ENCODE measurements around the gene ZER1. TPM values are rescaled to one million over a fixed set of nuclear protein-coding genes. Genes with fewer than 3 reads are reported as not detected.
A peak's percentile ranks its signal among the peaks of the same experiment; 100 is the strongest.

Gene ZER1
- total RNA-seq, 2 experiments from 2014 or later: 14.9 to 17.8 TPM

- intact Hi-C loops (cut with micrococcal nuclease): no loop called here
- CTCF ChIA-PET: interaction anchor here (1.0 to 1.5 kb wide), 2 partner anchors 40 to 163 kb away, joined by 3 read pairs; no protein-coding TSS in a partner anchor
Measured at GRCh38 chr9:128765499-128765898, 6.2 kb downstream of the ZER1 start.

GRCh38 chr9:128764361-128764760 is 7.4 kb downstream of the ZER1 start:
- TF ChIP-seq CTCF (IDR thresholded peaks at IDR 0.05): no peak
- H3K36me3 Mint-ChIP-seq (ENCODE audit: low read depth): no peaks in the 10 kb centered on the region
- ATAC-seq (peak; percentile 77), DNase-seq (peak; percentile 36)
- peak overlapping the region; percentile 10 for H3K27ac Mint-ChIP-seq
- no peaks in the 10 kb centered on the region for H3K27me3 Mint-ChIP-seq
- no peak overlapping the region for H3K4me3 Mint-ChIP-seq
- intact Hi-C loops (cut with micrococcal nuclease): no loop called here
- ChIA-PET POLR2A (no interaction called here), CTCF (interaction anchor here (1.0 to 1.5 kb wide), 3 partner anchors 39 to 164 kb away, joined by 3 read pairs; no protein-coding TSS in a partner anchor)
- no peaks in the 10 kb centered on the region for H3K9me3 Mint-ChIP-seq
- H3K4me1 Mint-ChIP-seq (ENCODE audit: low read depth): peaks cover 11% of the 10 kb centered on the region

More at GRCh38 chr9:128765499-128765898, 6.2 kb downstream of the ZER1 start:
- H3K36me3 Mint-ChIP-seq (ENCODE audit: low read depth): no peaks in the 10 kb centered on the region
- POLR2A ChIA-PET: no interaction called here
- TF ChIP-seq CTCF (IDR thresholded peaks at IDR 0.05): no peak
- H3K9me3 Mint-ChIP-seq: no peaks in the 10 kb centered on the region
- ATAC-seq: no peak
- H3K4me3 Mint-ChIP-seq: no peak overlapping the region
- no peaks in the 10 kb centered on the region for H3K27me3 Mint-ChIP-seq
- H3K27ac Mint-ChIP-seq: no peak overlapping the region
- peaks cover 18% of the 10 kb centered on the region for H3K4me1 Mint-ChIP-seq (ENCODE audit: low read depth)
- DNase-seq: no peak

GRCh38 chr9:128762671-128763449 is 8.9 kb downstream of the ZER1 start:
- CTCF ChIA-PET: no interaction called here
- DNase-seq: no peak
- ATAC-seq: no peak
- POLR2A ChIA-PET: interaction anchor here (0.6 to 1.4 kb wide), 2 partner anchors 9 to 40 kb away, joined by 3 to 4 read pairs; partner anchors contain the start of gene ZER1
- intact Hi-C loops (cut with micrococcal nuclease): no loop called here
- no peak for TF ChIP-seq CTCF (IDR thresholded peaks at IDR 0.05)
- Mint-ChIP-seq H3K36me3 (ENCODE audit: low read depth) (no peaks in the 10 kb centered on the region), H3K27ac (no peak overlapping the region), H3K27me3 (no peaks in the 10 kb centered on the region), H3K9me3 (no peaks in the 10 kb centered on the region), H3K4me1 (ENCODE audit: low read depth) (peaks cover 4% of the 10 kb centered on the region), H3K4me3 (no peak overlapping the region)

- CTCF ChIA-PET: no interaction called here
- no peaks in the 10 kb centered on the region for H3K27me3 Mint-ChIP-seq
- no peak for TF ChIP-seq CTCF (IDR thresholded peaks at IDR 0.05)
- no peak overlapping the region for H3K27ac Mint-ChIP-seq
- intact Hi-C loops (cut with micrococcal nuclease): no loop called here
- H3K9me3 Mint-ChIP-seq: no peaks in the 10 kb centered on the region
- H3K4me1 Mint-ChIP-seq (ENCODE audit: low read depth): no peaks in the 10 kb centered on the region
- no peaks in the 10 kb centered on the region for H3K36me3 Mint-ChIP-seq (ENCODE audit: low read depth)
- POLR2A ChIA-PET: no interaction called here
- ATAC-seq (no peak), DNase-seq (no peak)
- H3K4me3 Mint-ChIP-seq: no peak overlapping the region
Measured at GRCh38 chr9:128757602-128758001, 14.1 kb downstream of the ZER1 start.

- no peak for ATAC-seq
Measured at GRCh38 chr9:128753627-128754026, 18.1 kb downstream of the ZER1 start.

More at GRCh38 chr9:128753627-128754026, 18.1 kb downstream of the ZER1 start:
- Mint-ChIP-seq H3K36me3 (ENCODE audit: low read depth) (no peaks in the 10 kb centered on the region), H3K9me3 (no peaks in the 10 kb centered on the region), H3K4me1 (ENCODE audit: low read depth) (no peaks in the 10 kb centered on the region), H3K27me3 (no peaks in the 10 kb centered on the region), H3K4me3 (no peak overlapping the region), H3K27ac (no peak overlapping the region)
- ChIA-PET POLR2A (interaction anchor here (0.9 to 1.1 kb wide), 2 partner anchors 13 to 37 kb away, joined by 3 read pairs; no protein-coding TSS in a partner anchor), CTCF (interaction anchor here (0.6 kb wide), 1 partner anchor 175 kb away, joined by 3 read pairs; no protein-coding TSS in a partner anchor)
- DNase-seq: no peak
- no peak for TF ChIP-seq CTCF (IDR thresholded peaks at IDR 0.05)
- intact Hi-C loops (cut with micrococcal nuclease): no loop called here
